A549 treated with AZD9567 at 1 μM for 4 hours (cell line): ENCODE results near the gene RNPC3. TPM values are rescaled to one million over a fixed set of nuclear protein-coding genes. Genes with fewer than 3 reads are reported as not detected.

Experiments
- total RNA-seq: library from RNA; stranded (reverse); fragments of 200-300 nt; extraction: Qiagen RNA extraction; gene quantifications from 5 replicates; pipeline ENCODE4 v1.2.3, GENCODE V29; 2022; ENCODE audit not compliant: insufficient read depth

RNPC3 gene
- 2.7 to 7.0 TPM (median 6.3 TPM) in 5 replicates for total RNA-seq

DNA sequence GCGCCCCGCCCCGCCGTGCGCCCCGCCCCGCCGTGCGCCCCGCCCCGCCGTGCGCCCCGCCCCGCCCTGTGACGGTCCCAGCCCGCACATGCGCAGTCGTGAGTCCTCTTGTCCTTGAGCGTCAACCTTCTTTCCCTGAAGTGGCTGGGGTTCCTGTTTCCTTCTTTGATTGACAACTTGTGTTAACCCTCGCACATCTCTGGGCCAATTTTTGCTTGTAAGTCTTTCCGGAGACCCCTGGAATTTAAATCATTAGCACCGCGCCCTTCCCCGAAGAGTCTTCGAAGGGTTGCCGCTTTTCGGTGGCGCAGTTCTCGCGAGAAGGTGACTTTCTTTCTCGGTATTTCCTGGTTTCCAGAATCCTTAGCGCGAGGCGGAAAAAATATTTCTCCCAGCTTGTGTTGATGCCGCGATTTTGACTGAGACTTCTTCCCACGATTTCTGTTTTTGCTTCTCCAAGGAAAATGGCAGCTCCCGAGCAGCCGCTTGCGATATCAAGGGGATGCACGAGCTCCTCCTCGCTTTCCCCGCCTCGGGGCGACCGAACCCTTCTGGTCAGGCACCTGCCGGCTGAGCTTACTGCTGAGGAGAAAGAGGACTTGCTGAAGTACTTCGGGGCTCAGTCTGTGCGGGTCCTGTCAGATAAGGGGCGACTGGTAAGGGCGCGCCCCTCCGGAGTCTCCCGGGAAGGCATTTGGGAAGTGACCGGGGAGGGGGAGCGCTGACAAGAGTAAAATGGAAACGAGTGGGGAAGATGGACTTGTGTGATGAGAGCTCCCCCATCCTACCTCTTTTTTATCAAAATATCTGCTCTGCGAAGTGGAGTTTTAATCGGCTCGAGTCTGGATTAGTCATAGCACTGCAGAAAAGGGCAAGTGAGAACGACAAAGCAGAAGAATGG lies at the start of gene RNPC3:
TSS of gene RNPC3 (plus strand) at position 93 of the 901 bp plus-strand sequence. CDS start at position 465, 372 bp downstream.

GRCh38 chr1:103571289-103571688 lies 45.8 kb downstream of the RNPC3 start, which contains the start of gene AMY2B:
AMY2B (plus strand) TSS chr1:103571589; CDS start chr1:103571603, 14 bp downstream.

Other genes with a start within 250 kb of the RNPC3 start
- gene AMY2B, start 45.9 kb downstream of the RNPC3 start, total RNA-seq = 0.57 to 0.86 TPM (median 0.65 TPM) in 4 of 5 replicates, not detected in the other
- gene AMY2A, start 91.7 kb downstream of the RNPC3 start, total RNA-seq = not detected in 5 replicates
- gene AMY1A, start 130.1 kb downstream of the RNPC3 start, total RNA-seq = not detected in 5 replicates
- gene AMY1B, start 170.5 kb downstream of the RNPC3 start, total RNA-seq = not detected in 5 replicates
- gene AMY1C, start 224.2 kb downstream of the RNPC3 start, total RNA-seq = not detected in 5 replicates